Endothelial cell of umbilical vein (primary cell): ENCODE results near the gene DUSP22. TPM values are rescaled to one million over a fixed set of nuclear protein-coding genes. Genes with fewer than 3 reads are reported as not detected.

Source experiments
- BruUV-seq: library from RNA; stranded (reverse); fragments of 400-500 nt; replicated peaks from 2 replicates; lab custom pipeline; 2021; lab: Mats Ljungman, UMichigan
- CTCF ChIA-PET: fragments of 300-600, 350-600 bp; sonication (Branson Sonifier 250); formaldehyde crosslinking; loops from one replicate; lab custom pipeline; 2021; ENCODE audit warnings: antibody characterized with exemption, inconsistent platforms; lab: Charles Lee
- POLR2A ChIA-PET: fragments of 300-600, 350-600 bp; sonication (Branson Sonifier 250); formaldehyde crosslinking; loops from one replicate; lab custom pipeline; 2021; ENCODE audit warnings: antibody characterized with exemption, inconsistent platforms; lab: Charles Lee
- DNase-seq: peaks from one replicate; pipeline ENCODE4 v3.0.0-alpha.2; 2011; ENCODE audit warnings: low read depth, low spot score
- FAIRE-seq: peaks from 2 replicates; lab custom pipeline; 2011; peaks lifted over from hg19 to GRCh38; lab: Jason Lieb, UNC
- H2AFZ ChIP-seq: 2 replicates; pipeline ENCODE4 v1.6.0; 2012; ENCODE audit warnings: low read depth, low read length, control low read depth, inconsistent platforms
- H3K27ac ChIP-seq: 2 replicates; pipeline ENCODE4 v1.5.1; 2011; ENCODE audit warnings: low read depth, mild to moderate bottlenecking, control low read depth, low read length, moderate library complexity; ENCODE audit not compliant: insufficient read depth
- H3K27me3 ChIP-seq, 2 experiments: 2 replicates each; pipeline versions ENCODE4 v1.6.0 to v1.6.1; 2011; ENCODE audit warnings: low read length in 2 of 2, mixed read lengths in 1 of 2; ENCODE audit not compliant: control insufficient read depth in 2 of 2, insufficient read depth in 2 of 2
- H3K36me3 ChIP-seq, 2 experiments: 2 replicates in 1 of 2; 3 replicates in 1 of 2; pipeline ENCODE4 v1.5.1; 2011; ENCODE audit warnings: low read length in 2 of 2, mild to moderate bottlenecking in 1 of 2, moderate library complexity in 1 of 2; ENCODE audit not compliant: control insufficient read depth in 2 of 2, insufficient read depth in 2 of 2; ENCODE audit errors: extremely low read depth in 1 of 2
- H3K4me1 ChIP-seq: 3 replicates; pipeline ENCODE4 v1.5.1; 2011; ENCODE audit warnings: mild to moderate bottlenecking, low read length; ENCODE audit not compliant: control insufficient read depth, insufficient read depth; ENCODE audit errors: extremely low read depth
- H3K4me2 ChIP-seq: 2 replicates; pipeline ENCODE4 v1.6.1; 2011; ENCODE audit warnings: low read length, control low read depth, mixed read lengths; ENCODE audit not compliant: insufficient read depth
- H3K4me3 ChIP-seq, 3 experiments: fragments of 200-600 bp in 1 of 3; sonication (generic), shearing (Covaris generic) in 1 of 3; replicated peaks in 1 of 3; 2 replicates each; pipeline ENCODE4 v1.5.1; 2011 to 2016; ENCODE audit warnings: control low read depth in 3 of 3, low read length in 3 of 3, mild to moderate bottlenecking in 2 of 3, inconsistent platforms in 1 of 3, low read depth in 1 of 3, moderate library complexity in 1 of 3; ENCODE audit not compliant: insufficient read depth in 1 of 3
- H3K79me2 ChIP-seq: 2 replicates; pipeline ENCODE4 v1.6.0; 2012; ENCODE audit warnings: low read length, inconsistent platforms; ENCODE audit not compliant: control insufficient read depth, insufficient read depth
- H3K9ac ChIP-seq: replicated peaks from 2 replicates; pipeline ENCODE3; 2011; ENCODE audit warnings: low read length, control low read depth; ENCODE audit not compliant: insufficient read depth; ENCODE audit errors: extremely low read depth
- H3K9me1 ChIP-seq: replicated peaks from 3 replicates; pipeline ENCODE4 v1.6.0; 2011; ENCODE audit warnings: mild to moderate bottlenecking, low read length; ENCODE audit not compliant: control insufficient read depth, insufficient read depth; ENCODE audit errors: extremely low read depth
- H3K9me3 ChIP-seq: replicated peaks from 2 replicates; pipeline ENCODE4 v1.5.1; 2012; ENCODE audit warnings: low read length, inconsistent platforms; ENCODE audit not compliant: control insufficient read depth, insufficient read depth
- H4K20me1 ChIP-seq: replicated peaks from 2 replicates; pipeline ENCODE3; 2011; ENCODE audit warnings: mild to moderate bottlenecking, low read length; ENCODE audit not compliant: control insufficient read depth, insufficient read depth; ENCODE audit errors: extremely low read depth
- EZH2 ChIP-seq: IDR thresholded peaks from 2 replicates; pipeline ENCODE4 v1.6.1; 2012; ENCODE audit warnings: borderline replicate concordance, low read depth, mild to moderate bottlenecking, moderate library complexity, low read length, inconsistent platforms; ENCODE audit not compliant: severe bottlenecking
- FOS ChIP-seq: IDR thresholded peaks from 2 replicates; pipeline ENCODE4 v1.6.1; 2011; ENCODE audit warnings: mild to moderate bottlenecking, low read length, moderate library complexity, borderline replicate concordance; ENCODE audit not compliant: insufficient read depth
- GATA2 ChIP-seq: IDR thresholded peaks from 2 replicates; pipeline ENCODE4 v1.7.0; 2011; ENCODE audit warnings: low read depth, mild to moderate bottlenecking, moderate library complexity, mixed read lengths, low read length; ENCODE audit not compliant: insufficient read length, insufficient read depth
- JUN ChIP-seq: IDR thresholded peaks from 2 replicates; pipeline ENCODE4 v1.6.1; 2011; ENCODE audit warnings: borderline replicate concordance, low read depth; ENCODE audit not compliant: insufficient read length, insufficient read depth
- MAX ChIP-seq: IDR thresholded peaks from 2 replicates; pipeline ENCODE4 v1.6.1; 2011; ENCODE audit not compliant: insufficient read depth, insufficient read length
- MYC ChIP-seq: IDR thresholded peaks from one replicate; pipeline ENCODE4 v1.6.1; 2011; ENCODE audit warnings: mild to moderate bottlenecking, low read depth, low read length
- POLR2A ChIP-seq: IDR thresholded peaks from 2 replicates; pipeline ENCODE4 v1.6.1; 2012; ENCODE audit warnings: low read depth, mild to moderate bottlenecking, control low read depth, low read length
- POLR2AphosphoS5 ChIP-seq: IDR thresholded peaks from 2 replicates; pipeline ENCODE4 v1.6.1; 2012; ENCODE audit warnings: low read depth, mild to moderate bottlenecking, control low read depth, low read length, moderate library complexity; ENCODE audit not compliant: insufficient read depth
- dilution Hi-C: fragments of 300-500 bp; cut with MboI; formaldehyde crosslinking; loops from one replicate; pipeline ENCODE4 v1.15.0; 2019; ENCODE audit warnings: low sequenced_read_pairs; ENCODE audit not compliant: extremely low pct_ligation_motif_present
- intact Hi-C: fragments of 100-400 bp; cut with micrococcal nuclease; formaldehyde crosslinking; loops from one replicate; pipeline ENCODE4 v1.10.0; 2022
- polyA plus RNA-seq, 4 experiments: library from polyadenylated mRNA; depleted of rRNA in 3 of 4; stranded (reverse) in 3 of 4; unstranded in 1 of 4; fragments of >200 nt; gene quantifications; 2 replicates each; pipeline versions ENCODE4 v1.2.1 to v1.2.3, GENCODE V29; 2011 to 2012; ENCODE audit warnings: missing spikeins in 1 of 4
- total RNA-seq: library from RNA; stranded (reverse); gene quantifications from 2 replicates; pipeline ENCODE4 v1.2.3, GENCODE V29; 2021
- TF ChIP-seq, protein P1 (sequence below), 2 donors: IDR thresholded peaks; 1 replicate in 1 of 2; 2 replicates in 1 of 2; pipeline ENCODE4 v1.5.1; 2011; ENCODE audit warnings: low read length in 2 of 2, mild to moderate bottlenecking in 2 of 2, moderate library complexity in 2 of 2, control low read depth in 1 of 2, inconsistent platforms in 1 of 2, low read depth in 1 of 2; ENCODE audit not compliant: insufficient read depth in 1 of 2; ENCODE audit errors: extremely low read depth in 1 of 2

The DUSP22 gene
- total and polyA plus RNA-seq, 2 donors (not counting 3 experiments of a cell fraction or from before 2014, with no cell fraction given): 23.2 to 33.9 TPM

DNA sequence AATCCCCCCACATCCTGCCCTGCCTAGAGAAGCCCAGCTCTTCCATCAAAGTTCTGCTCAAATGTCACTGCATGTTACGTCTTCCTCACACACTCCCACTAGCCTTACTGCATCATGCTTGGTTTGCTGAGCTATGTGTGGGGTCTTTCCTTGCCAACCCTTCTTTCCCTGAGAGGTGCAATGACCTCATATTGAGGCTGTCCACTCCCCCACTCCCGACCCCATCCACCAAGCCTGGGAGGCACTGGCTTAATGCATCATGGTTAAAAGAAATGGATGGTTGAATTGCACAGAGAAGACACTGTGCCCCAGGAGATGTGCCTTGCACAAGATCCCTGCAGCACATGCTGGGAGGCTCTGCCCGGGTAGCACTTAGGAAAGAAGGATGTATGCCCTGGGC lies 91.6 kb downstream of the DUSP22 start:
- Histone ChIP-seq H2AFZ (no peak overlapping the region), H3K9me1 (no peaks in the 10 kb centered on the region), H3K36me3 (no peaks in the 10 kb centered on the region), H3K4me3 (no peak overlapping the region), H3K9me3 (peaks cover 2% of the 10 kb centered on the region), H3K4me2 (no peak overlapping the region), H3K27me3 (peaks cover 2% of the 10 kb centered on the region in 2 experiments), H3K4me1 (no peaks in the 10 kb centered on the region), H3K27ac (no peak overlapping the region), H4K20me1 (no peaks in the 10 kb centered on the region), H3K9ac (no peak overlapping the region), H3K79me2 (no peaks in the 10 kb centered on the region)
- CTCF ChIA-PET: interaction anchor here (0.8 kb wide), 2 partner anchors 12 to 144 kb away, joined by 3 read pairs; no protein-coding TSS in a partner anchor
- intact Hi-C loops (no loop called here), dilution Hi-C loops (no loop called here)
- POLR2A ChIA-PET: no interaction called here
- TF ChIP-seq POLR2A (no peak), EZH2 (no peak), JUN (no peak), FOS (no peak), MYC (no peak), POLR2AphosphoS5 (no peak), MAX (no peak), GATA2 (no peak)
- TF ChIP-seq, protein P1, sequence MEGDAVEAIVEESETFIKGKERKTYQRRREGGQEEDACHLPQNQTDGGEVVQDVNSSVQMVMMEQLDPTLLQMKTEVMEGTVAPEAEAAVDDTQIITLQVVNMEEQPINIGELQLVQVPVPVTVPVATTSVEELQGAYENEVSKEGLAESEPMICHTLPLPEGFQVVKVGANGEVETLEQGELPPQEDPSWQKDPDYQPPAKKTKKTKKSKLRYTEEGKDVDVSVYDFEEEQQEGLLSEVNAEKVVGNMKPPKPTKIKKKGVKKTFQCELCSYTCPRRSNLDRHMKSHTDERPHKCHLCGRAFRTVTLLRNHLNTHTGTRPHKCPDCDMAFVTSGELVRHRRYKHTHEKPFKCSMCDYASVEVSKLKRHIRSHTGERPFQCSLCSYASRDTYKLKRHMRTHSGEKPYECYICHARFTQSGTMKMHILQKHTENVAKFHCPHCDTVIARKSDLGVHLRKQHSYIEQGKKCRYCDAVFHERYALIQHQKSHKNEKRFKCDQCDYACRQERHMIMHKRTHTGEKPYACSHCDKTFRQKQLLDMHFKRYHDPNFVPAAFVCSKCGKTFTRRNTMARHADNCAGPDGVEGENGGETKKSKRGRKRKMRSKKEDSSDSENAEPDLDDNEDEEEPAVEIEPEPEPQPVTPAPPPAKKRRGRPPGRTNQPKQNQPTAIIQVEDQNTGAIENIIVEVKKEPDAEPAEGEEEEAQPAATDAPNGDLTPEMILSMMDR (IDR thresholded peaks at IDR 0.05; ENCODE audit: extremely low read depth in 1 of 2, insufficient read depth in 1 of 2, low read depth in 1 of 2, low read length in 2 of 2): no peak
- no TSS peak for BruUV-seq
- FAIRE-seq (no peak), DNase-seq (no peak)
